PC-9 (cell line): ENCODE measurements around the gene TMEFF2. TPM values are rescaled to one million over a fixed set of nuclear protein-coding genes. Genes with fewer than 3 reads are reported as not detected.

Experiments
- BruUV-seq: library from RNA; stranded (reverse); fragments of 400-500 nt; replicated peaks from 2 replicates; lab custom pipeline; 2021; lab: Mats Ljungman, UMichigan
- CTCF ChIA-PET: fragments of 300-600 bp; sonication (Branson Sonifier 250); formaldehyde crosslinking; loops from one replicate; lab custom pipeline; 2022; ENCODE audit warnings: antibody characterized with exemption; lab: Charles Lee
- POLR2A ChIA-PET: fragments of 300-600 bp; sonication (Branson Sonifier 250); formaldehyde crosslinking; loops from one replicate; lab custom pipeline; 2022; ENCODE audit warnings: antibody characterized with exemption; ENCODE audit not compliant: unreplicated experiment; lab: Charles Lee
- DNase-seq, 2 experiments: peaks; one replicate each; pipeline versions ENCODE4 v3.0.0 to v3.0.0-alpha.2; 2015 to 2022; ENCODE audit warnings: mixed read lengths in 1 of 2
- H2AFZ ChIP-seq: fragments of 200-600 bp; sonication (generic); 2 replicates; pipeline ENCODE4 v1.8.1; 2017; ENCODE audit warnings: antibody characterized with exemption
- H3F3A ChIP-seq: fragments of 200-600 bp; sonication (generic); 2 replicates; pipeline ENCODE4 v1.8.1; 2017; ENCODE audit warnings: antibody characterized with exemption, mild to moderate bottlenecking, low read depth; ENCODE audit not compliant: insufficient read depth
- H3K27ac ChIP-seq: fragments of 200-600 bp; sonication (generic); 2 replicates; pipeline ENCODE4 v1.6.1; 2016; ENCODE audit warnings: mixed run types
- H3K27me3 ChIP-seq: fragments of 200-600 bp; sonication (generic); 2 replicates; pipeline ENCODE4 v1.6.1; 2016; ENCODE audit warnings: low read depth, mixed run types; ENCODE audit not compliant: insufficient read depth
- H3K36me3 ChIP-seq: fragments of 200-600 bp; sonication (generic); 2 replicates; pipeline ENCODE4 v1.6.1; 2016; ENCODE audit warnings: low read depth, mixed run types
- H3K4me1 ChIP-seq: fragments of 200-600 bp; sonication (generic); replicated peaks from 2 replicates; pipeline ENCODE4 v1.6.1; 2016; ENCODE audit warnings: mixed run types; ENCODE audit not compliant: insufficient read depth
- H3K4me2 ChIP-seq: fragments of 200-600 bp; sonication (generic); 2 replicates; pipeline ENCODE4 v1.6.1; 2017; ENCODE audit warnings: mixed run types
- H3K4me3 ChIP-seq: fragments of 200-600 bp; sonication (generic); 2 replicates; pipeline ENCODE4 v1.6.1; 2016; ENCODE audit warnings: mixed run types
- H3K79me2 ChIP-seq: fragments of 200-600 bp; sonication (generic); 2 replicates; pipeline ENCODE4 v1.6.1; 2017; ENCODE audit warnings: low read depth, mixed run types
- H3K9me2 ChIP-seq: fragments of 200-600 bp; sonication (generic); 2 replicates; pipeline ENCODE4 v1.8.1; 2017; ENCODE audit warnings: mild to moderate bottlenecking; ENCODE audit not compliant: insufficient read depth
- H3K9me3 ChIP-seq: fragments of 200-600 bp; sonication (generic); 2 replicates; pipeline ENCODE4 v1.8.1; 2016; ENCODE audit warnings: low read depth; ENCODE audit not compliant: insufficient read depth
- H4K20me1 ChIP-seq: fragments of 200-600 bp; sonication (generic); 2 replicates; pipeline ENCODE4 v1.8.1; 2017; ENCODE audit not compliant: insufficient read depth
- CTCF ChIP-seq: fragments of 200-600 bp; sonication (generic); conservative IDR thresholded peaks from 2 replicates; pipeline ENCODE4 v1.6.1; 2017; ENCODE audit warnings: mixed run types, antibody characterized with exemption, mild to moderate bottlenecking, moderate library complexity
- EZH2 ChIP-seq: fragments of 200-600 bp; sonication (generic); IDR thresholded peaks from 2 replicates; pipeline ENCODE4 v1.8.0; 2017; ENCODE audit warnings: antibody characterized with exemption, low read depth
- intact Hi-C: fragments of 100-400 bp; cut with micrococcal nuclease; formaldehyde crosslinking; loops from one replicate; pipeline ENCODE4 v1.10.0; 2022; ENCODE audit not compliant: unreplicated experiment
- total RNA-seq: library from RNA; stranded (reverse); gene quantifications from 2 replicates; pipeline ENCODE4 v1.2.3, GENCODE V29; 2021

The TMEFF2 gene
- total RNA-seq, 1 experiment from 2014 or later = not detected

GRCh38 chr2:192067631-192068030, 127.1 kb downstream of the TMEFF2 start:
- no peak overlapping the region for H3K4me2 ChIP-seq
- intact Hi-C loops = no loop called here
- H3K4me3 ChIP-seq = no peak overlapping the region
- no peaks in the 10 kb centered on the region for H3K4me1 ChIP-seq
- BruUV-seq = no TSS peak
- TF ChIP-seq EZH2 = no peak
- no peak for TF ChIP-seq CTCF
- H2AFZ ChIP-seq = no peak overlapping the region
- H3K79me2 ChIP-seq = no peaks in the 10 kb centered on the region
- no peaks in the 10 kb centered on the region for H3K27me3 ChIP-seq
- H3K9me2 ChIP-seq = no peaks in the 10 kb centered on the region
- no peak overlapping the region for H3K27ac ChIP-seq
- ChIA-PET CTCF (no interaction called here), POLR2A (no interaction called here)
- H3K9me3 ChIP-seq = no peaks in the 10 kb centered on the region
- no peak for DNase-seq
- H3F3A ChIP-seq = no peaks in the 10 kb centered on the region
- no peaks in the 10 kb centered on the region for H3K36me3 ChIP-seq
- H4K20me1 ChIP-seq = no peaks in the 10 kb centered on the region

GRCh38 chr2:192064459-192064858, 130.3 kb downstream of the TMEFF2 start:
- H3K79me2 ChIP-seq = no peaks in the 10 kb centered on the region
- H3K36me3 ChIP-seq = no peaks in the 10 kb centered on the region
- no peaks in the 10 kb centered on the region for H3K9me2 ChIP-seq
- no peak overlapping the region for H2AFZ ChIP-seq
- no peaks in the 10 kb centered on the region for H3K4me1 ChIP-seq
- H3K27me3 ChIP-seq = no peaks in the 10 kb centered on the region
- H3F3A ChIP-seq = no peaks in the 10 kb centered on the region
- H3K9me3 ChIP-seq = no peaks in the 10 kb centered on the region
- intact Hi-C loops = no loop called here
- no peak for DNase-seq
- H4K20me1 ChIP-seq = no peaks in the 10 kb centered on the region
- no TSS peak for BruUV-seq
- no peak overlapping the region for H3K27ac ChIP-seq
- ChIA-PET POLR2A (no interaction called here), CTCF (no interaction called here)
- TF ChIP-seq EZH2 = no peak
- TF ChIP-seq CTCF = no peak
- H3K4me2 ChIP-seq = no peak overlapping the region
- H3K4me3 ChIP-seq = no peak overlapping the region

- no peak overlapping the region for H3K27ac ChIP-seq
- no peak overlapping the region for H2AFZ ChIP-seq
- H3F3A ChIP-seq = no peaks in the 10 kb centered on the region
- no peaks in the 10 kb centered on the region for H3K4me1 ChIP-seq
- CTCF ChIA-PET = no interaction called here
- H3K36me3 ChIP-seq = no peaks in the 10 kb centered on the region
- no peaks in the 10 kb centered on the region for H3K9me3 ChIP-seq
- H3K9me2 ChIP-seq = no peaks in the 10 kb centered on the region
- no TSS peak for BruUV-seq
- POLR2A ChIA-PET = no interaction called here
- intact Hi-C loops = no loop called here
- no peaks in the 10 kb centered on the region for H3K79me2 ChIP-seq
- no peak for DNase-seq
- H3K27me3 ChIP-seq = no peaks in the 10 kb centered on the region
- no peak overlapping the region for H3K4me3 ChIP-seq
- TF ChIP-seq CTCF = no peak
- TF ChIP-seq EZH2 = no peak
- no peaks in the 10 kb centered on the region for H4K20me1 ChIP-seq
- H3K4me2 ChIP-seq = no peak overlapping the region
Observed at GRCh38 chr2:192060161-192060560, 134.6 kb downstream of the TMEFF2 start.
